ENCODE results near the gene RPL13A. TPM values are rescaled to one million over a fixed set of nuclear protein-coding genes. Genes with fewer than 3 reads are reported as not detected.
"Not testable (repeated sequence)": the region's sequence is repeated elsewhere in the genome, so short reads cannot be mapped to it uniquely, and the experiment has no call there.

The RPL13A gene
- total RNA-seq, 1 donor from 2014 or later: 3,026 TPM

GRCh38 chr19:49453757-49454240 is 33.6 kb upstream of the RPL13A start:
- peak overlapping the region; percentile 100 for H3K27ac Mint-ChIP-seq (ENCODE audit: unreplicated experiment)
- peak overlapping the region; percentile 93 for H3K4me3 Mint-ChIP-seq
- peaks cover 32% of the 10 kb centered on the region for H3K4me1 Mint-ChIP-seq
- no peak for DNase-seq (ENCODE audit: low read depth, low spot score)
- H3K36me3 Mint-ChIP-seq (ENCODE audit: low read depth): peaks cover 6% of the 10 kb centered on the region
- no peaks in the 10 kb centered on the region for H3K9me3 Mint-ChIP-seq
- TF ChIP-seq CTCF (conservative IDR thresholded peaks at IDR 0.05): no peak
- peaks cover 5% of the 10 kb centered on the region for H3K27me3 Mint-ChIP-seq (ENCODE audit: low read depth)

DNA sequence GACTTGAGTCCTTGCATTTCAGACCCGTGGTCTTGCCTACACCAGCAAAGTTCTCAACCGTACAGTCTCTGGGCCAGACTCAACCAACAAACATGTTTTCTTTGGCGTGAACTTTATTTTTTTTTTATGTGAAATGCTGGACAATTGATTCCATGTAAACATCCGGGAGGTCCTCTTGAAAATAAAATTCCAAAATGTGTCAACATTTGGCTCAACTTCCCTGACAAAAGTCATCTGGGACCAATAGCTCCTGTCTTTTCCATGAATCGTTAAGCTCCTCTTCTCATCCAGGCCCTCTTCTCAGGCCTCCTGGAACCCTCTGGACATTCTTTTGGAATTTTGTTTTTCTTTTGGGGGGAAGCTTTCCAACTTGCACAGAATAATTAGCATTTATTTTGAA is 31.6 kb upstream of the RPL13A start:
- Mint-ChIP-seq H3K4me1 (peaks cover 25% of the 10 kb centered on the region), H3K4me3 (peak overlapping the region; percentile 66), H3K36me3 (ENCODE audit: low read depth) (peaks cover 6% of the 10 kb centered on the region), H3K9me3 (no peaks in the 10 kb centered on the region), H3K27ac (ENCODE audit: unreplicated experiment) (no peak overlapping the region), H3K27me3 (ENCODE audit: low read depth) (peaks cover 5% of the 10 kb centered on the region)
- no peak for DNase-seq (ENCODE audit: low read depth, low spot score)
- no peak for TF ChIP-seq CTCF (conservative IDR thresholded peaks at IDR 0.05)

GRCh38 chr19:49456326-49456725 is 31.1 kb upstream of the RPL13A start:
- H3K36me3 Mint-ChIP-seq (ENCODE audit: low read depth): peaks cover 6% of the 10 kb centered on the region
- peaks cover 25% of the 10 kb centered on the region for H3K4me1 Mint-ChIP-seq
- no peaks in the 10 kb centered on the region for H3K9me3 Mint-ChIP-seq
- DNase-seq (ENCODE audit: low read depth, low spot score): no peak
- no peak for TF ChIP-seq CTCF (conservative IDR thresholded peaks at IDR 0.05)
- H3K27ac Mint-ChIP-seq (ENCODE audit: unreplicated experiment): no peak overlapping the region
- peak overlapping the region; percentile 66 for H3K4me3 Mint-ChIP-seq
- H3K27me3 Mint-ChIP-seq (ENCODE audit: low read depth): peaks cover 5% of the 10 kb centered on the region

- no peaks in the 10 kb centered on the region for H3K27me3 Mint-ChIP-seq (ENCODE audit: low read depth)
- H3K4me3 Mint-ChIP-seq: no peak overlapping the region
- peaks cover 3% of the 10 kb centered on the region for H3K36me3 Mint-ChIP-seq (ENCODE audit: low read depth)
- peaks cover 11% of the 10 kb centered on the region for H3K4me1 Mint-ChIP-seq
- no peak overlapping the region for H3K27ac Mint-ChIP-seq (ENCODE audit: unreplicated experiment)
- TF ChIP-seq CTCF (conservative IDR thresholded peaks at IDR 0.05): no peak
- no peak for DNase-seq (ENCODE audit: low read depth, low spot score)
- no peaks in the 10 kb centered on the region for H3K9me3 Mint-ChIP-seq
Measured at GRCh38 chr19:49458567-49458903, 28.9 kb upstream of the RPL13A start.

DNA sequence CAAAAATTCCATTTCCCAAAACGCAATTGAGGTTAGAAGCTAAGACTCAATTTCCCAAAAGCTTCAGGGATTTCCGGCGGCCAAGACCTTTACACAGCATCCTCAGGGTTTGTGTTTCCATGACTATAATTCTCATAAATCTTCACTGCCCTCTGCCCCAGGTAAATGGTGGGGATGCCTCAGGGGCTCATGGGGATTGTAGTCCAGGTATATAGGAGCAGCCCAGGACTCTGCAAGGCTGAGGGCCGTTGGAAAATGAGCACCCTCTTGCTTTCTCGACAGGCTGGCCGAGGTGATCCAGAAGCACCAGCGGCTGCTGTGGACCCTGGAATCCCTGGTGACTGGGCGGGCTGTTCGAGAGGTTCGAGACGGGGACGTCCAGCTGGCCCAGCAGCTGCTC is 28.0 kb upstream of the RPL13A start:
- H3K27ac Mint-ChIP-seq (ENCODE audit: unreplicated experiment): no peak overlapping the region
- H3K4me3 Mint-ChIP-seq: no peak overlapping the region
- no peaks in the 10 kb centered on the region for H3K27me3 Mint-ChIP-seq (ENCODE audit: low read depth)
- no peak for TF ChIP-seq CTCF (conservative IDR thresholded peaks at IDR 0.05)
- peaks cover 3% of the 10 kb centered on the region for H3K36me3 Mint-ChIP-seq (ENCODE audit: low read depth)
- no peaks in the 10 kb centered on the region for H3K9me3 Mint-ChIP-seq
- H3K4me1 Mint-ChIP-seq: peaks cover 5% of the 10 kb centered on the region
- no peak for DNase-seq (ENCODE audit: low read depth, low spot score)

GRCh38 chr19:49461130-49461529 is 26.3 kb upstream of the RPL13A start:
- not testable (repeated sequence) for H3K36me3 Mint-ChIP-seq (ENCODE audit: low read depth); DNase-seq (ENCODE audit: low read depth, low spot score); H3K27ac Mint-ChIP-seq (ENCODE audit: unreplicated experiment); H3K27me3 Mint-ChIP-seq (ENCODE audit: low read depth); H3K4me1 Mint-ChIP-seq; H3K4me3 Mint-ChIP-seq; H3K9me3 Mint-ChIP-seq

Data from neural crest cell (in vitro differentiated cells).